GM12878 (cell line): ENCODE data around the gene USH2A. TPM values are rescaled to one million over a fixed set of nuclear protein-coding genes. Genes with fewer than 3 reads are reported as not detected.

Experiments used
- ATAC-seq: fragments of 200-7000 bp; cut with Tn5 transposase; 3 replicates; pipeline ENCODE4 v1.9.1; 2020; ENCODE audit warnings: mild to moderate bottlenecking, moderate library complexity
- BruUV-seq: library from RNA; stranded (reverse); fragments of 400-500 nt; replicated peaks from 2 replicates; lab custom pipeline; 2021; lab: Mats Ljungman, UMichigan
- CTCF ChIA-PET: fragments of 300-600 bp; sonication (Branson Sonifier 250); formaldehyde crosslinking; extraction: SDS; loops from one replicate; lab custom pipeline; 2021; ENCODE audit warnings: inconsistent platforms; lab: Yijun Ruan, JAX
- POLR2A ChIA-PET: fragments of 350-600 bp; formaldehyde crosslinking; extraction: SDS; loops from one replicate; lab custom pipeline; 2021; ENCODE audit warnings: inconsistent platforms; lab: Charles Lee
- RAD21 ChIA-PET: fragments of 300-600 bp; sonication (Branson Sonifier 250); formaldehyde crosslinking; loops from one replicate; lab custom pipeline; 2023; ENCODE audit warnings: antibody characterized with exemption; ENCODE audit not compliant: unreplicated experiment; lab: Charles Lee
- SMC1A ChIA-PET: fragments of 300-600 bp; sonication (Branson Sonifier 250); formaldehyde crosslinking; loops from one replicate; lab custom pipeline; 2023; ENCODE audit not compliant: unreplicated experiment, uncharacterized antibody; lab: Charles Lee
- DNase-seq: peaks from one replicate; pipeline ENCODE4 v3.0.0-alpha.2; 2011; ENCODE audit warnings: low read depth, low spot score
- FAIRE-seq: peaks from 3 replicates; lab custom pipeline; 2011; peaks lifted over from hg19 to GRCh38; lab: Jason Lieb, UNC
- H2AFZ ChIP-seq: 2 replicates; pipeline ENCODE4 v1.6.0; 2011; ENCODE audit warnings: low read depth, low read length, control low read depth; ENCODE audit not compliant: control insufficient read depth
- H3K27ac ChIP-seq: 2 replicates; pipeline ENCODE4 v1.5.1; 2011; ENCODE audit warnings: control low read depth; ENCODE audit not compliant: control insufficient read depth, insufficient read depth
- H3K27me3 ChIP-seq, 2 experiments: replicated peaks in 1 of 2; 2 replicates each; pipeline versions ENCODE4 v1.6.0 to v1.6.1; 2011; ENCODE audit warnings: low read length in 1 of 2; ENCODE audit not compliant: control insufficient read depth in 2 of 2, insufficient read depth in 2 of 2
- H3K36me3 ChIP-seq, 2 experiments: 2 replicates each; pipeline ENCODE4 v1.5.1; 2011; ENCODE audit warnings: low read length in 1 of 2; ENCODE audit not compliant: control insufficient read depth in 2 of 2, insufficient read depth in 2 of 2
- H3K4me1 ChIP-seq: 2 replicates; pipeline ENCODE4 v1.6.1; 2011; ENCODE audit warnings: mild to moderate bottlenecking, low read length, moderate library complexity, mixed read lengths; ENCODE audit not compliant: control insufficient read depth, insufficient read depth
- H3K4me2 ChIP-seq: 2 replicates; pipeline ENCODE4 v1.6.0; 2011; ENCODE audit warnings: control low read depth; ENCODE audit not compliant: control insufficient read depth, insufficient read depth
- H3K4me3 ChIP-seq: fragments of 200-600 bp; sonication (generic); 2 replicates; pipeline ENCODE4 v1.5.1; 2016
- H3K79me2 ChIP-seq: 2 replicates; pipeline ENCODE4 v1.6.0; 2011; ENCODE audit warnings: low read length; ENCODE audit not compliant: control insufficient read depth, insufficient read depth
- H3K9ac ChIP-seq: 2 replicates; pipeline ENCODE4 v1.8.0; 2011; ENCODE audit warnings: low read length, control low read depth, mixed read lengths; ENCODE audit not compliant: control insufficient read depth, insufficient read depth
- H3K9me3 ChIP-seq: replicated peaks from 3 replicates; pipeline ENCODE4 v1.5.1; 2011; ENCODE audit warnings: mild to moderate bottlenecking, low read length; ENCODE audit not compliant: control insufficient read depth, insufficient read depth
- H4K20me1 ChIP-seq: 2 replicates; pipeline ENCODE4 v1.6.0; 2011; ENCODE audit not compliant: control insufficient read depth, insufficient read depth
- BHLHE40 ChIP-seq, 2 experiments: fragments of 450-650 bp in 1 of 2; IDR thresholded peaks; 2 replicates each; pipeline ENCODE4 v1.6.1; 2011 to 2017; ENCODE audit warnings: low read depth in 2 of 2, borderline replicate concordance in 1 of 2, improper control_type of control experiment in 1 of 2, low read length in 1 of 2, mild to moderate bottlenecking in 1 of 2
- CBX3 ChIP-seq: fragments of 200-600 bp; sonication (generic); IDR thresholded peaks from 2 replicates; pipeline ENCODE4 v1.6.1; 2016; ENCODE audit warnings: low read depth, borderline replicate concordance
- CHD4 ChIP-seq: fragments of 200-600 bp; sonication (generic); IDR thresholded peaks from 2 replicates; pipeline ENCODE4 v1.6.1; 2016; ENCODE audit warnings: mild to moderate bottlenecking
- EP300 ChIP-seq, 2 experiments: fragments of 150-350 bp in 1 of 2; IDR thresholded peaks; 2 replicates each; pipeline ENCODE4 v1.6.1; 2011 to 2012; ENCODE audit warnings: low read depth in 2 of 2, low read length in 2 of 2, borderline replicate concordance in 1 of 2, improper control_type of control experiment in 1 of 2, inconsistent platforms in 1 of 2; ENCODE audit not compliant: control insufficient read depth in 1 of 2
- ETV6 ChIP-seq, 2 experiments: fragments of 450-650 bp in 1 of 2; IDR thresholded peaks in 1 of 2; conservative IDR thresholded peaks in 1 of 2; 2 replicates each; pipeline ENCODE4 v1.6.1; 2014; ENCODE audit warnings: antibody characterized with exemption in 1 of 2, borderline replicate concordance in 1 of 2, low read depth in 1 of 2, mild to moderate bottlenecking in 1 of 2, moderate library complexity in 1 of 2
- FOS ChIP-seq: IDR thresholded peaks from 3 replicates; pipeline ENCODE4 v1.6.1; 2011; ENCODE audit warnings: borderline replicate concordance; ENCODE audit not compliant: insufficient read length; ENCODE audit errors: extremely low read depth
- MEF2B ChIP-seq: fragments of 450-650 bp; IDR thresholded peaks from 2 replicates; pipeline ENCODE4 v1.6.1; 2018; ENCODE audit warnings: mild to moderate bottlenecking, moderate library complexity; ENCODE audit not compliant: partially characterized antibody, poor library complexity, severe bottlenecking
- NR2F1 ChIP-seq: fragments of 450-650 bp; conservative IDR thresholded peaks from 2 replicates; pipeline ENCODE4 v1.6.1; 2017; ENCODE audit warnings: mild to moderate bottlenecking
- POLR2A ChIP-seq: IDR thresholded peaks from 2 replicates; pipeline ENCODE4 v1.6.1; 2011; ENCODE audit warnings: low read depth, mild to moderate bottlenecking, low read length
- SIN3A ChIP-seq: IDR thresholded peaks from 2 replicates; pipeline ENCODE4 v1.6.1; 2012; ENCODE audit warnings: low read depth, low read length, improper control_type of control experiment
- TCF12 ChIP-seq: IDR thresholded peaks from 2 replicates; pipeline ENCODE4 v1.6.1; 2011; ENCODE audit warnings: low read depth, mild to moderate bottlenecking, low read length
- WRNIP1 ChIP-seq: IDR thresholded peaks from 2 replicates; pipeline ENCODE4 v1.6.1; 2011; ENCODE audit warnings: low read depth, low read length, improper control_type of control experiment, borderline replicate concordance
- WGBS: methylation state at CpG from one replicate; pipeline ENCODE4 v1.1.6; 2016; ENCODE audit warnings: low lambda C conversion rate; ENCODE audit not compliant: insufficient replicate concordance, insufficient coverage; ENCODE audit errors: missing lambda C conversion rate; 5-methylcytosine and 5-hydroxymethylcytosine counted together
- in situ Hi-C: fragments of 300-500 bp; cut with MboI; formaldehyde crosslinking; loops from 9 replicates; pipeline ENCODE4 v1.14.3; 2018; ENCODE audit warnings: mixed read lengths
- intact Hi-C: fragments of 100-400 bp; cut with micrococcal nuclease; formaldehyde crosslinking; loops from one replicate; pipeline ENCODE4 v1.14.2; 2022; ENCODE audit not compliant: unreplicated experiment
- polyA plus RNA-seq, 11 experiments: library from polyadenylated mRNA; depleted of rRNA in 4 of 11; unstranded in 6 of 11; stranded (reverse) in 5 of 11; fragments of >200 nt; fragmentation: Nextera tagmentation in 4 of 11; fragmentation: Illumina TruSeq in 1 of 11; extraction: Ambion mirVana in 4 of 11; extraction: Trizol in 1 of 11; gene quantifications; 1 replicate in 1 of 11; 2 replicates in 10 of 11; pipeline versions ENCODE4 v1.2.1 to v1.2.3, GENCODE V29; 2011 to 2016; ENCODE audit warnings: inconsistent platforms in 2 of 11, missing spikeins in 2 of 11, low read depth in 1 of 11
- total RNA-seq, 4 experiments: library from RNA; depleted of rRNA in 3 of 4; stranded (reverse); fragments of >200 nt in 3 of 4; fragmentation: Illumina TruSeq in 1 of 4; extraction: Trizol in 1 of 4; gene quantifications; 2 replicates each; pipeline versions ENCODE4 v1.2.1 to v1.2.3, GENCODE V29; 2013 to 2021
- TF ChIP-seq, protein P1 (sequence below): fragments of 450-650 bp; IDR thresholded peaks from 2 replicates; pipeline ENCODE4 v1.6.1; 2017; ENCODE audit warnings: mild to moderate bottlenecking, moderate library complexity
- TF ChIP-seq, protein P2 (sequence below): fragments of 450-650 bp; formaldehyde crosslinking; IDR thresholded peaks from 2 replicates; pipeline ENCODE4 v1.5.0; 2022; ENCODE audit warnings: mild to moderate bottlenecking, missing genetic modification characterization
- TF ChIP-seq, protein P3 (sequence below): IDR thresholded peaks from 2 replicates; pipeline ENCODE4 v1.6.1; 2011; ENCODE audit warnings: borderline replicate concordance, low read depth, mild to moderate bottlenecking, moderate library complexity, low read length; ENCODE audit not compliant: insufficient read depth, poor library complexity, severe bottlenecking

Gene USH2A
- total and polyA plus RNA-seq, 10 of the 15 experiments (the other 5 are each of a cell fraction or from before 2014, with no cell fraction given), result under 0.01 to 0.20 (median 0.01) TPM; not detected in 2

DNA sequence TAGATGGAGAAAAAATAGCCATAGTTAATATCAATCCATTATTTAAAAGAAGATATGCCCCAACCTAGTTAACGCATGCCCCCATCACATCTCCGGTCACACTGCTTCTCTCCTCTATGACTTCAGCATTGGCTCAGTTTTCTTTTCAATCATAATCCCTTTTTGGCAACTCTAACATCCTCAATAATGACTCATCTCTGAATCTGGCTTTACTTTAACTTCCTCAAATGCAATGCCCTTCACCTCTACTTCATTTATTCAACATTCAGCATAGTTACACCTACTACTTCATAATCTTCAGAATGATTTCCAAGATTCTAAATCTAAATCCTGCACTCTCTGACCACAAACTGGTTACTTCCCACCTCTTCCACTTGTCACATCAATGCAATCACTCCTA, 417.3 kb downstream of the USH2A start:
- no peak overlapping the region for H3K9ac ChIP-seq
- H3K9me3 ChIP-seq, result no peaks in the 10 kb centered on the region
- no peaks in the 10 kb centered on the region for H3K4me1 ChIP-seq
- CTCF ChIA-PET, result no interaction called here
- no peaks in the 10 kb centered on the region for H3K36me3 ChIP-seq
- peak; percentile 53 for DNase-seq
- BruUV-seq, result no TSS peak
- RAD21 ChIA-PET, result no interaction called here
- no peak overlapping the region for H3K27ac ChIP-seq
- 0% methylated on average over 2 of the region's 2 CpGs for WGBS
- SMC1A ChIA-PET, result no interaction called here
- no peaks in the 10 kb centered on the region for H3K79me2 ChIP-seq
- intact Hi-C loops, result loop anchor here (10.0 kb wide), 1 partner anchor 1771 kb away; no protein-coding TSS in a partner anchor
- H3K4me2 ChIP-seq, result no peak overlapping the region
- in situ Hi-C loops, result no loop called here
- no peaks in the 10 kb centered on the region for H4K20me1 ChIP-seq
- ATAC-seq, result peak; percentile 97
- POLR2A ChIA-PET, result no interaction called here
- FAIRE-seq, result peak; percentile 71
- no peak overlapping the region for H2AFZ ChIP-seq
- H3K4me3 ChIP-seq, result no peak overlapping the region
- no peaks in the 10 kb centered on the region for H3K27me3 ChIP-seq
- TF ChIP-seq EP300 (IDR thresholded peaks at IDR 0.05; ENCODE audit: borderline replicate concordance in 1 of 2, control insufficient read depth in 1 of 2, low read depth in 2 of 2, low read length in 2 of 2) (peak in 1 of 2 experiments; percentile 89; a peak in 2 of 4 replicates), FOS (no peak), BHLHE40 (IDR thresholded peaks at IDR 0.05; ENCODE audit: borderline replicate concordance in 1 of 2, low read depth in 2 of 2, low read length in 1 of 2) (no peak), POLR2A (no peak), NR2F1 (peak; percentile 74), CHD4 (no peak), MEF2B (peak; percentile 74), SIN3A (no peak), CBX3 (no peak), ETV6 (conservative IDR thresholded peaks at IDR 0.05 in 1 of 2, IDR thresholded peaks at IDR 0.05 in 1 of 2; ENCODE audit: borderline replicate concordance in 1 of 2, low read depth in 1 of 2) (peak in 1 of 2 experiments; percentile 74; a peak in 2 of 4 replicates), TCF12 (no peak), WRNIP1 (no peak)
- TF ChIP-seq, protein P1, sequence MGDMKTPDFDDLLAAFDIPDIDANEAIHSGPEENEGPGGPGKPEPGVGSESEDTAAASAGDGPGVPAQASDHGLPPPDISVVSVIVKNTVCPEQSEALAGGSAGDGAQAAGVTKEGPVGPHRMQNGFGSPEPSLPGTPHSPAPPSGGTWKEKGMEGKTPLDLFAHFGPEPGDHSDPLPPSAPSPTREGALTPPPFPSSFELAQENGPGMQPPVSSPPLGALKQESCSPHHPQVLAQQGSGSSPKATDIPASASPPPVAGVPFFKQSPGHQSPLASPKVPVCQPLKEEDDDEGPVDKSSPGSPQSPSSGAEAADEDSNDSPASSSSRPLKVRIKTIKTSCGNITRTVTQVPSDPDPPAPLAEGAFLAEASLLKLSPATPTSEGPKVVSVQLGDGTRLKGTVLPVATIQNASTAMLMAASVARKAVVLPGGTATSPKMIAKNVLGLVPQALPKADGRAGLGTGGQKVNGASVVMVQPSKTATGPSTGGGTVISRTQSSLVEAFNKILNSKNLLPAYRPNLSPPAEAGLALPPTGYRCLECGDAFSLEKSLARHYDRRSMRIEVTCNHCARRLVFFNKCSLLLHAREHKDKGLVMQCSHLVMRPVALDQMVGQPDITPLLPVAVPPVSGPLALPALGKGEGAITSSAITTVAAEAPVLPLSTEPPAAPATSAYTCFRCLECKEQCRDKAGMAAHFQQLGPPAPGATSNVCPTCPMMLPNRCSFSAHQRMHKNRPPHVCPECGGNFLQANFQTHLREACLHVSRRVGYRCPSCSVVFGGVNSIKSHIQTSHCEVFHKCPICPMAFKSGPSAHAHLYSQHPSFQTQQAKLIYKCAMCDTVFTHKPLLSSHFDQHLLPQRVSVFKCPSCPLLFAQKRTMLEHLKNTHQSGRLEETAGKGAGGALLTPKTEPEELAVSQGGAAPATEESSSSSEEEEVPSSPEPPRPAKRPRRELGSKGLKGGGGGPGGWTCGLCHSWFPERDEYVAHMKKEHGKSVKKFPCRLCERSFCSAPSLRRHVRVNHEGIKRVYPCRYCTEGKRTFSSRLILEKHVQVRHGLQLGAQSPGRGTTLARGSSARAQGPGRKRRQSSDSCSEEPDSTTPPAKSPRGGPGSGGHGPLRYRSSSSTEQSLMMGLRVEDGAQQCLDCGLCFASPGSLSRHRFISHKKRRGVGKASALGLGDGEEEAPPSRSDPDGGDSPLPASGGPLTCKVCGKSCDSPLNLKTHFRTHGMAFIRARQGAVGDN, result no peak
- TF ChIP-seq, protein P2, sequence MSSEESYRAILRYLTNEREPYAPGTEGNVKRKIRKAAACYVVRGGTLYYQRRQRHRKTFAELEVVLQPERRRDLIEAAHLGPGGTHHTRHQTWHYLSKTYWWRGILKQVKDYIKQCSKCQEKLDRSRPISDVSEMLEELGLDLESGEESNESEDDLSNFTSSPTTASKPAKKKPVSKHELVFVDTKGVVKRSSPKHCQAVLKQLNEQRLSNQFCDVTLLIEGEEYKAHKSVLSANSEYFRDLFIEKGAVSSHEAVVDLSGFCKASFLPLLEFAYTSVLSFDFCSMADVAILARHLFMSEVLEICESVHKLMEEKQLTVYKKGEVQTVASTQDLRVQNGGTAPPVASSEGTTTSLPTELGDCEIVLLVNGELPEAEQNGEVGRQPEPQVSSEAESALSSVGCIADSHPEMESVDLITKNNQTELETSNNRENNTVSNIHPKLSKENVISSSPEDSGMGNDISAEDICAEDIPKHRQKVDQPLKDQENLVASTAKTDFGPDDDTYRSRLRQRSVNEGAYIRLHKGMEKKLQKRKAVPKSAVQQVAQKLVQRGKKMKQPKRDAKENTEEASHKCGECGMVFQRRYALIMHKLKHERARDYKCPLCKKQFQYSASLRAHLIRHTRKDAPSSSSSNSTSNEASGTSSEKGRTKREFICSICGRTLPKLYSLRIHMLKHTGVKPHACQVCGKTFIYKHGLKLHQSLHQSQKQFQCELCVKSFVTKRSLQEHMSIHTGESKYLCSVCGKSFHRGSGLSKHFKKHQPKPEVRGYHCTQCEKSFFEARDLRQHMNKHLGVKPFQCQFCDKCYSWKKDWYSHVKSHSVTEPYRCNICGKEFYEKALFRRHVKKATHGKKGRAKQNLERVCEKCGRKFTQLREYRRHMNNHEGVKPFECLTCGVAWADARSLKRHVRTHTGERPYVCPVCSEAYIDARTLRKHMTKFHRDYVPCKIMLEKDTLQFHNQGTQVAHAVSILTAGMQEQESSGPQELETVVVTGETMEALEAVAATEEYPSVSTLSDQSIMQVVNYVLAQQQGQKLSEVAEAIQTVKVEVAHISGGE (CRISPR knock-in tag), result no peak
- TF ChIP-seq, protein P3, sequence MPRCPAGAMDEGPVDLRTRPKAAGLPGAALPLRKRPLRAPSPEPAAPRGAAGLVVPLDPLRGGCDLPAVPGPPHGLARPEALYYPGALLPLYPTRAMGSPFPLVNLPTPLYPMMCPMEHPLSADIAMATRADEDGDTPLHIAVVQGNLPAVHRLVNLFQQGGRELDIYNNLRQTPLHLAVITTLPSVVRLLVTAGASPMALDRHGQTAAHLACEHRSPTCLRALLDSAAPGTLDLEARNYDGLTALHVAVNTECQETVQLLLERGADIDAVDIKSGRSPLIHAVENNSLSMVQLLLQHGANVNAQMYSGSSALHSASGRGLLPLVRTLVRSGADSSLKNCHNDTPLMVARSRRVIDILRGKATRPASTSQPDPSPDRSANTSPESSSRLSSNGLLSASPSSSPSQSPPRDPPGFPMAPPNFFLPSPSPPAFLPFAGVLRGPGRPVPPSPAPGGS, result no peak
